Fibroblast of skin of scalp (primary cell): ENCODE measurements around the gene NAGS. TPM values are rescaled to one million over a fixed set of nuclear protein-coding genes. Genes with fewer than 3 reads are reported as not detected.
"Not testable (repeated sequence)": the region's sequence is repeated elsewhere in the genome, so short reads cannot be mapped to it uniquely, and the experiment has no call there.

Experiments
- DNase-seq: peaks from one replicate; pipeline ENCODE4 v3.0.0-alpha.2; 2013
- polyA plus RNA-seq, 2 experiments: library from polyadenylated mRNA; unstranded; fragments of 120-200 nt; gene quantifications; one replicate each; pipeline ENCODE4 v1.2.1, GENCODE V29; 2013; ENCODE audit not compliant: insufficient read length in 2 of 2

Gene NAGS
- 0.96 TPM for polyA plus RNA-seq (2013, experiment 1 of 2; ENCODE audit: insufficient read length)
- polyA plus RNA-seq (2013, experiment 2 of 2; ENCODE audit: insufficient read length): 1.0 TPM

DNA sequence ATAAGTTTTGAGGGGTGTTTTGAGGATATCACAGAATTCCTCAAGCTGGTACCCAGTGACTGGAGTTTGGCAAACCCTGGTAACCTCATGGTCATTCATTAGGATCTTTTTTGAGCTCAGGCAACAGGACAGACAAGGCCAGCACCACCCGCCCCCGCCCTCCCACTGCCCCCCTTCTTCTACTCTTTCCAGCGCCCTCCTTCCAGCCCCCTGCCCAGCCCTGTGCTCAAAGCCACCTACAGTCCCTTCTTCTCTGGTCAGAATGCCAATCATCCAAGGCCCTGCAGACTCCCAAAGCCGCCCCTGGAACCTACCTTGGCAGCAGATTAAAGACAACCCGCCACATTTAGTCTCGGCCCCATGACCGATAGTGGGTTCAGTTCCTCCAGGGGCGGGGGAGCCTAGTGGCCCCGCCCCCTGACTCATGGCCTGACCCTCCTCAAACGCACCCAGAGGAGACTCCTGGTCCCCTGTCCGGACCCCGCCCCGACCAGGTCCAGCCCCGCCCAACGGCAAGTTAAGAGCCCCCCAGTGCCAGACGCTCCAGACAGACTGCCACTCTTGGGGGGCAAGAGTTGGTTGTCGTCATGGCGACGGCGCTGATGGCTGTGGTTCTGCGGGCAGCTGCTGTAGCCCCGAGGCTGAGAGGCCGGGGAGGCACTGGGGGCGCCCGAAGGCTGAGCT is at the start of gene NAGS:
Gene NAGS (plus strand): TSS at position 546 of the 684 bp plus-strand sequence. CDS start 42 bp downstream, at position 588.
- no peak for DNase-seq

DNA sequence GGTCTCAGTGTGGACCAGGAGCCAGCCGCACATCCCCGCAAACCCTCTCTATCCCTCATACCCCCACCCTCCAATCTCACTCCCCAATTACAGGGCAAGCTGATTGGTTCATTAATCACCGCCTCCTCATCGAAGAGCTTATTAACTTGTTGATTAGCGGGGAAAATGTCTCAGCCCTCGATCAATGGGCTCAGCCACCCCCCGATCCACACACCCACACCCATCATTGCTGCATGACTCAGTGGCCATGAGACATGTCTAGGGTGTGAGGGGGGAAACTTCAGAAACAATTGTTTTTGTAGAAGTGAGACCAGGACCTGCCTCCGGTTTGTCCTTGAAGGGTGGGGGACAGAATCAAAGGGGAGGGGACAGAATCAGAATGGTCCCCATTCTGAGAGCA is 48.2 kb upstream of the NAGS start:
- DNase-seq: no peak

GRCh38 chr17:43958748-43959352 is 45.6 kb upstream of the NAGS start:
- DNase-seq: no peak

GRCh38 chr17:43961292-43961691 is 43.1 kb upstream of the NAGS start:
- not testable (repeated sequence) for DNase-seq

- no peak for DNase-seq
Measured at GRCh38 chr17:43961954-43962353, 42.5 kb upstream of the NAGS start.

DNA sequence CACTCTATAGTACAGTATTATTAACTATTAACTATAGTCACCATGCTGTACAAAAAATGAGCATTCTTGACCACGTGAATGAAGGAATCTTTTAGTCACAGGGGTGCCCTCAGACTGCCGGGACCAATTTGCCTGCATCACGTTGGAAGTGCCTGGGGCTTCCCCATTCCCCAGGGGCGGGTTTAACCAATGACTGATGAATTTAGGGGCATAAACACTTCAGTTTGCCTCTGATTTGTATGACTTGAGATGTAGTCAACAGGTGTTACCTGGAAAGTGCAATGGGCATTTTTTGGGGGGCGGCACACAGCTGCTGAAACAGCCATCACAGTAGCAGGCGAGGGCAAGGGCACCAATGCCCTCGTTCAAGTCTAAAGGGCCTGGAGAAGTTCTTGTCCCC is 41.9 kb upstream of the NAGS start:
- no peak for DNase-seq

- DNase-seq: no peak
Measured at GRCh38 chr17:43966276-43966675, 38.1 kb upstream of the NAGS start.

DNA sequence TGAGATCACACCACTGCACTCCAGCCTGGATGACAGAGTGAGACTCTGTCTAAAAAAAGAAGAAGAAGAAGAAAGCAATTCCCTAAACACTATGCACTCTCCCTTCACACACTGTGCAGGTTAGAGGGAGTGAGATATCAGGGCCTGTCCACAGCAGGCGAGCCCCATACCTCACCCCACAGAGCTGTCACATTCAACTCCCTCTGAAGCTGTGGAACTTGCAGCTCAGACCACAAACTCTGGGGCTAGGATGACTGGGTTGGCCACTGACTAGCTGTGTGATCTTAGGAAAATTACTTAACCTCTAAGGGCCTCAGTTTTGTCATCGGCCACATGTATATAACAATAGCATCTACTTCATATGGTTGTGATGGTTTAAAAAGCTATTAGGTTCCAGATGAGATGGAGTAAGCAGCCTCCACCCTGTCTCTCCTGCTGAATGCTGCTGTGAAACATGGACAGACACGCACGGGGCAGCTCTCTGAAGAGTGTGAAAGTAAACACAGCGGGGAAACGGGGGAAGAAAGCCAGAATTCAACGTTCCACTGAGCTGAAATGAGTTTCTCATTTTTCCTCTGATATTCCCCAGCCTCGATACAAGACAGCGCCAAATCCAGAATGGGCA is 37.1 kb upstream of the NAGS start:
- no peak for DNase-seq

- DNase-seq: no peak
Measured at GRCh38 chr17:43970366-43970765, 34.1 kb upstream of the NAGS start.

DNA sequence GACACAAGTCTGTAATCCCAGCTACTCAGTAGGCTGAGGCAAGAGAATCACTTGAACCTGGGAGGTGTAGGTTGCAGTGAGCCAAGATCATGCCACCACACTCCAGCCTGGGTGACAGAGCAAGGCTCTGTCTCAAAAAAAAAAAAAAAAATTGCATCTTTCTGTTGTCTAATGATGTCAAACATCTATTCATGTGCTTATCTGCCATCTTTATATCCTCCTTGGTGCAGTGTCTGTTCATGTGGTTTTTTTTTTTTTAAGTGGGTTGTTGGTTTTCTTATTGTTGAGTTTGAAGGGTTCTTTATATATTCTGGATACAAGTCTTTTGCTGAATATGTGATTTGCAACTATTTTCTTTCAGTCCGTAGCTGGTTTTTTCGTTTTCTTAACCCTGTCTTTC is 33.0 kb upstream of the NAGS start:
- not testable (repeated sequence) for DNase-seq

DNA sequence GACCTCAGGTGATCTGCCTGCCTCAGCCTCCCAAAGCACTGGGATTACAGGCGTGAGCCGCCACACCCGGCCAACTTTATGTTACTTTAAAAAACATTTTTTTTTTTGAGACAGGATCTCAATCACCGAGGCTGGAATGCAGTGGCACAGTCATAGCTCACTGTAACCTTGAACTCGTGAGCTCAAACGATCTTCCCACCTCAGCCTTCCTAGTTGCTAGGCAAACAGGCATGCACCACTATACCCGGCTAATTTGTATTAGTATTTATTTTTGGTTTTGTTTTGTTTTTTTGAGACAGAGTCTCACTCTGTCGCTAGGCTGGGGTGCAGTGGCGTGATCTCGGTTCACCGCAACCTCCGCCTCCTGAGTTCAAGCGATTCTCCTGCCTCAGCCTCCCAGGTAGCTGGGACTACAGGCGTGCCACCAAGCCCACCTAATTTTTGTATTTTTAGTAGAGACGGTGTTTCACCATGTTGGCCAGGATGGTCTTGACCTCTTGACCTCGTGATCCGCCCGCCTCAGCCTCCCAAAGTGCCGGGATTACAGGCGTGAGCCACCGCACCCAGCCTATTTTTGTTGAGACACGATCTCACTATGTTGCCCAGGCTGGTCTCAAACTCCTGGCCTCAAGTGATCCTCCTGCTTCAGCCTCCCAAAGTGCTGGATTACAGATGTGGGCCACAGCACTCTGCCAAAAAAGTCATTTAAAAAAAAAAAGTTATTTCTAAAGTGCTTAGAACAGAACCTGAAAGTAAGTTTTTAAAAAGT is 31.8 kb upstream of the NAGS start:
- not testable (repeated sequence) for DNase-seq

DNA sequence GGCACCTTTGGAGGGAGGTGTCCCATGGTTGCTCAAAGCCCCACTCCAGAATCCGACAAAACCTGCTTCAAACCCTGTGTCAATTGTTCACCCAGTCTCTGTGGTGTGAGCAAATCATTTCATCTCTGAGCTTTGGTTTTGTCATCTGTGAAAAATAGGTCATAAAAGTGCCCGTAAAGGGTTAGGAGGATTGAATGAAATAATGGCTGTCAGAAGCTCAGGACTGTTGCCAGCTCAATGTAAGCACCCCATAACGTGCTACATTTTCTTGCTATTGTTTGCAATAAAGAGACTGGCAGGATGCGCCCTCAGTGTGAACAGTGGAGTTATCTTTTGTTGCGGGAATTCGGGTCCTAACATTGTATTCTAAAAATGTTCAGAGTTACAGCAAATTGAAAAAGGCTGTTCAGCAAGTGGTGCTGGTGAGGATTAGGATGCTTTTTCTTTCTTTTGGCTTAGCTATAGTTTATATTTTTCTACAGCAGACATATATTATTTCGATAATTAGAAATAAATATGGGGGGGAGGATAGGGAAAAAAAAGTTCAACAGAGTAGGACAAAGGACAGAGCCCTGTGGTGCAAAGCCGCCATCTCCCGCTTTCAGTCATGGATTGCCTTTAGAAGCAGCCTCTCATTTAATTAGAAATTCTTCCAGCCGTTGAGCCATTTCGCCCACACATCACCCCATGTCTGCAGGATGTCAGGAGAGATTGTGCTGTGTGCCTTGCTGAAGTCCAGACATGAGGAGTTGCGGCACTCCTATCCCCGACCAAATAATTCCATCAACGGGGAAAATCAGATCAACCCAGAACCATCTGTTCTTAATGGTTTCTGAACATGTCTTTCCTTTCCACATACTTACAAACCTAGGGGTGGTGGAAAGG is 29.8 kb upstream of the NAGS start:
- DNase-seq: no peak

GRCh38 chr17:43975898-43976297 is 28.5 kb upstream of the NAGS start:
- no peak for DNase-seq

GRCh38 chr17:43976963-43977837 is 27.2 kb upstream of the NAGS start:
- no peak for DNase-seq

GRCh38 chr17:43978078-43978477 is 26.3 kb upstream of the NAGS start:
- no peak for DNase-seq

GRCh38 chr17:43979011-43979410 is 25.4 kb upstream of the NAGS start:
- peak; percentile 36 for DNase-seq

DNA sequence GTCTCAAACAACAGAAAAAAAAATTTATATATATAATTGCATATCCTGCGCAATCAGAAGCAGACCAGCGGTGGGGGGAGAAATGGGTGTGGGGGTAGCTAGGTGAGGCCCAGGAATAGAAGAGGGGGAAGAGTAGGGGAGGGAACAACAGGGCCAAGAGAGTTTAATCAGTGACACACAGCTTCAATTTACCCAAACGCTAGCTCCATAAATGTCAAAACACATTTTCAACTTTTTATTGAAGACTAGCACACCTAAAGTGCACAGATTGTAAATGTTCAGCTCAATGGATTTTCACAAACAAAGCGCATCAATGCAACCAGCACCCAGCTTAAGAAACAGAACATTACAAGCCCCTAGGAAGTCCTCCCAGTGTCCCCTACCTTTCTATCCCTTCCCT is 24.8 kb upstream of the NAGS start:
- DNase-seq: no peak

DNA sequence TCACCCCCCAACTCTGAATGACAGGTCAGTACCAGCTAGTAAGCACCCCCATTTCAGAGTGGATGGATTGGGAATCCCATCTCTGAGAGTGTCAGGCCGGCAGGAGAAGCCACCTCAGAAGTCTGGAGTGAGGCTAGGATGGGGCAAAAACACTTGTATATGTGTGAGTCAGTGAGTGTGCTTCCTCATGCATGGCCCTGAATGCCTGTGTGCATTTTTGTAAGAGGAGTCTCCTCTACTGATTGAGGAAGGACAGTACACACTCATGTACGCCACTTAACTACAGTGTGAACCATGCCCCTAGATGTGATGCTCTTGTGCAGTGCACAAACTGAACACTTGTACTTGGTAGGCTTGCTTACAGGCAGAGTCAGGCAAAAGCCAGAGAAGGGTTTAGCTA is 22.3 kb upstream of the NAGS start:
- no peak for DNase-seq

- DNase-seq: no peak
Measured at GRCh38 chr17:43983196-43983514, 21.3 kb upstream of the NAGS start.

DNA sequence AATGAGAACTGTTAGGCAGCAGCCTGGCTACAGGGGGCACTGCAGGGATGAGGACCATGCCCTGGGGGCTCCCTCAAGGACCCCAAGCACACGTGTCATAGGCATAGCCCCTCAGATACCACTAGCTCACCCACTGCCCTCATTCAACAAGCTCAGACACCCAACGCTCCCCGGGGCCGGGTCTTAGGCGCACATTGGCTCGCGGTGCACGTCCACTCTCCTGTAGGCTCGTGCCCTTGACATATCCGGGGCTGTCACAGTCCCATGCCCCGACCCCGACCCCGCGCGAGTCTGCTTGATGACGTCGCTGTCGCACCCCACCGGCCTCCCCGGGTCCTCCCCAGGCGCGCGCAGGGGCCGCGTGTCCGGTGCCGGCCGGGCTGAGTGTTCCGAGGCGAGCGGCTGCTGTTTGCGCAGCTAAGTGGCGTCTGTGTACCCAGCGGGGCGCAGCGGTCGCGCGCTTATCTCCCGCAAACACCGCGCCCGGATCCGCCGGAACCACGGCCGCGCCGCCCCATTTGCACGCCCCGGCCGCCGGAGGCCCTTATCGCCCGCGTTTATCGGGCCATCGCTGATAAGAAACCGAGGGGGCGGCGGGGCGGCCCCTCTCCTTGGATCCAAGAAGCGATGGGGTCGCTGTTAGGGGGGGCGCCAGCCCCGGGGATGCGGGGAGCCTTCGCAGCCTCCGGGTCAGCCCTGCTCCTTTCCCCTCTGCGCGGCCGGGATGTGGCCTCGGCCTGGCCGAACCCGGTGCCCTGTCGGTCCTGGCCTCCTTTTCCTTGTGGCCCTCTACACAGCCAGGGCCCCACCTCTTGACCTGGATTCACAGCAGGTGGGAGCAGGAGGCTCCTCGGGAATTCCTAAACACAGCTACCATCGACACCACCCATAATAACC is 20.7 kb upstream of the NAGS start:
- DNase-seq: no peak
